Skin of body (tissue), 2 donors: ENCODE results near the gene CD93. TPM values are rescaled to one million over a fixed set of nuclear protein-coding genes. Genes with fewer than 3 reads are reported as not detected.

Experiments used
- DNase-seq: peaks from one replicate; lab custom pipeline; 2025; lab: John Stamatoyannopoulos, UW
- total RNA-seq: library from RNA; depleted of rRNA; stranded (reverse); fragments of >200 nt; gene quantifications from one replicate; pipeline ENCODE4 v1.2.3, GENCODE V29; 2014

CD93 gene
- total RNA-seq, 1 donor from 2014 or later: 53.8 TPM

- no peak for DNase-seq
Measured at GRCh38 chr20:23100720-23101107, 14.6 kb upstream of the CD93 start.

GRCh38 chr20:23099791-23100719 is 13.9 kb upstream of the CD93 start:
- DNase-seq: peak; percentile 35

DNA sequence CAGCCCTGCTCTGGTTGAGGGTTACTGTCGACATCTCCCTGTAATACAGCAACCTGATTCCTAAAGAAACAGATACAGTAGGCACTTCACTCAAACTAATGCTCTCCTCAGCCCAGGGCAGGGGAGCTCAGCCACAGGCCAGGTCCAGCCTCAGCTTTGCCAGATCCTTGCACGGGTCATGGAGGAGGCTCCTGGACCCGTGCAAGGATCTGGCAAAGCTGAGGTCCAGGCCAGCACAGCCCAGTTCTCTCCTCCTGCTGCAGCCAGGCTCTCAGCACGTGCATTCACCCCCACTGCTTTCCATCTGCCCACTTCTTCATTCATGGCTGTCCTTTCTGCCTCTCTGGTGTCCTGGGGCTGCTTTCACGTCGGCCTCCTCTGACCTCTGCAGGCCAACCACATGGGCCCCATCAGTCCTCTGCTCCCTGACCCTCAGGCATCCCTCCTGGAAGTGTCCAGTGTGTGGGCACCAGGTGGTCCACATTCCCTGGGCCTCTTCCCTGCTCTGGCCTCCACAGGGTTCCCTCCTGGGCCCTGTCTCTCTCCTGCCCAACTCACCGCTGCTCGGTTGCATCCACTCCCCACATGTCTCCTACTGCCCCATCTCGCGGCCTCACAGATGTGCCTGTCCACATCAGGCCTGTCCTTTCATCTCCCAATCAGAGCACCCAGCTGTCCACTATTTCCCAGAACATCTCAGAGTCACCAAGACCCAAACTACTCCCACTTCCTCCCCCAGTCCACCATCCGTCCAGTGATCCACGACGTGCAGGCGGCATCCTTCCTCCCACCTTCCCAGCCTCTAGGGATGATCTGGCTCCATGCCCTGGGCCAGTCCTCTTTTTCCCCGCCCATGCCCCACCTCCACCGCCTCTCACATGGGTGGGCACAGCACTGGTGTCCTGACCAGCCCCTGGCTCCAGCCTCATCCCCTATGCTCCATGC is 11.8 kb upstream of the CD93 start:
- DNase-seq: no peak

DNA sequence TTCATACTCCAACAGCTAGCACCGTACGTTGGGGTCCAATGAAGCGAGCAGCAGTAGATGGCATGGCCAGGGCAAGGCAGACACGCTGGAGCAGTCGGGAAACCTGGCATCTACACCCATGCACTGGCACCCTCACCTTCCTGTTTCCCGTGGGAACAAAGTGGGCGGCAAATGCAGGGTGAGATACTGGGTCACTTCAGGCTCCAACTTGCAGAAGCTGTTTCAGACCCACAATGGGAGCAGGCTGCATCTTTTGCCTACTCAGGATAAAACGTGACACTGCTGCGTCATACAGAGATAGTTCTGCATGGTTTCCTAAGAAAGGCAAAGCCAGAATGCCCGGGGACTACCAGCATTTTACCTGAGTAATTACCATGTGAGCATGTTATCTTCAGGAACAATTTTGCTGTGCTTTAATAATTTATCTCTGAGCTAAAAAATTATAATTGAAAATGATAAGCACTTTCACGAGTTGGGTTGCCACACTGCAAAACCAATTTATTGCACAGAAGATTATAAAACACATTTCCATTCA is 10.9 kb upstream of the CD93 start:
- DNase-seq: no peak

DNA sequence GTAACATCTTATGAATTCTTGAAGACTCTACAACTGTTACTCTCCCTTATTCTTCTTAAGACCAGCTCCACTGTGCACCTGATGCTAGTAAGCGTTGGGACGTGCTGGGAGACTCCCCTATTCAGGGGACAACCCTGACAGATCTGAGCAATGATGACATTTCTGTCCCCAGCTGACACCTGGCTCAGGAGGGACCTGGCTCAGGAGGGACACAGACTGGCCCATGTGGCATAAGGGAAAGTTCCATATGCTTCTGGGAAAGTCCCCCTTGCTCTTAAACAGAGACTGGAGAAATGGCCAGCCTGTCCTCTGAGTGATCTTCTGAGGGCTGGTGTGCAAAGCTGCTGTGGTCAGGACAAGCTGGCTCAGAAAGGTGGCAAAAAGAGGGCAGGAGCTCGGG is 10.0 kb upstream of the CD93 start:
- no peak for DNase-seq

- no peak for DNase-seq
Measured at GRCh38 chr20:23095499-23095898, 9.4 kb upstream of the CD93 start.

GRCh38 chr20:23094927-23095326 is 8.8 kb upstream of the CD93 start:
- no peak for DNase-seq

DNA sequence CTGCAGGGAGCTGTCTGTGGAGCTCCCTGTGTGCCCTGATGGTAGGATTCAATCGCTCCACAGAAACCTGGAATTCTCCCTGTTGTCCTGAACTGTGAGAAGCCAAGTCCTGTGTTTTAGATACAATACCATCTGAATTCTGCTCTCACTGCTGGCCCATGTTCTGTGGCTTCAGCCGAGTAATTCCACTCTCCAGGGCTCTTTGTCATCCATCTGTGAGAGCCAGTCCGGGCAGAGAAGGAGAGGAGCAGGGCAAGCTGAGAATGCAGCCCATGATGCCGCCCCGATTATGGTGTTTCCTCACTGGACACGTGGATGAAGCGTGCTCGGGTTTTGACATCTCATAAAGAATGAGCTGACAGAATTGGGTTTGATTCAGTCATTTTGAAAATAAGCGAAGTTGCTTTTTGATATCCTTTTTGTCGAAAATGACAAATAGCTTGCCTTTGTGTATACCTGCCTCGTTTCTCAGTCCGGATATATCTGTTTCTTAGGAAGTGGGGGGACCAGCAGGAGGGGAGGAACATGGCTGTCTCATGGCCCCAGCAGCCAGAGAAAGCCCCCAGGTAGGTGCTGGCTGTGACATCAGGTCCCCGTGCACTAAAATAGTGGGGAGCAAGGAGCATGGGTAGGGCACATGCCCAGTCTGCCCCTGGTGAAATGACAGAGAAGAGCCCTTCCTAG is 8.2 kb upstream of the CD93 start:
- no peak for DNase-seq

GRCh38 chr20:23093613-23094012 is 7.5 kb upstream of the CD93 start:
- DNase-seq: no peak

- DNase-seq: no peak
Measured at GRCh38 chr20:23092861-23093495, 6.9 kb upstream of the CD93 start.

DNA sequence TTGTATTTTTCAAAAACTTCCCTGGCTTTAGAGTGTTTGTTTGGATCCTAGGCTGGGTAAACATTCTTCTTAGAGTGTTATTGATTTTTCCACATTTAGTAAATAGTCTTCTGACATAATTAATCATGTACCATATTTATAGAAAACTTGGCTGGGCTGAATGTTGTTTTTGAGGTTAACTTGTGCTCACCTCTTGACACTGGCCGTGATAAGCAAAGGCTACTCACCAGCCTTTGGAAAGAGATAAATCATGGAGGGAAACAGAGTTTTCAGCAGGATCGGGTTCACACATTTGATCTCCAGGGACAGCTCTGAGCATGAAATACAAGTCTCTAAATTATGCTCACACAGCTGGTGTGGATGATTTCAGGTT is 6.2 kb upstream of the CD93 start:
- DNase-seq: no peak

- no peak for DNase-seq
Measured at GRCh38 chr20:23091721-23092383, 5.7 kb upstream of the CD93 start.

GRCh38 chr20:23090878-23091277 is 4.8 kb upstream of the CD93 start:
- DNase-seq: no peak

DNA sequence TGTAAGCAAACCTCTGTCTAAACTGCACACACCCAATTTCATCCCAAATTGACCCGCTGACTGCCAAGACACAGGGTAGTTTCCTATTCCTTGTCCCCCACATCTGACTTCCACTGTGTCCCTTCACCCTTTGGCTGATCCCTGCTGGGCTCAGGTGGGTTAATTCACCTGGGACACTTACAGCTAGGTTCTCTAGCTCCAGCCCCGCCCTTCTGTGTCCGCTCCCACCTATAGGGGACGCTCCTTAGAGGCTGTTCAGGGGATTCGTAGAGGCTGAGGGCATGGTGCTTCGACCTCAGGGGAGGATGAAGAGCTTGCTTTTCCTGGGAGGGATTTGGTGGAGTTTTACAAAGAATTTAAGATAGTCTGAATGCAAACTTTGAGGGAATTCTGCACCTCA is 4.0 kb upstream of the CD93 start:
- no peak for DNase-seq

DNA sequence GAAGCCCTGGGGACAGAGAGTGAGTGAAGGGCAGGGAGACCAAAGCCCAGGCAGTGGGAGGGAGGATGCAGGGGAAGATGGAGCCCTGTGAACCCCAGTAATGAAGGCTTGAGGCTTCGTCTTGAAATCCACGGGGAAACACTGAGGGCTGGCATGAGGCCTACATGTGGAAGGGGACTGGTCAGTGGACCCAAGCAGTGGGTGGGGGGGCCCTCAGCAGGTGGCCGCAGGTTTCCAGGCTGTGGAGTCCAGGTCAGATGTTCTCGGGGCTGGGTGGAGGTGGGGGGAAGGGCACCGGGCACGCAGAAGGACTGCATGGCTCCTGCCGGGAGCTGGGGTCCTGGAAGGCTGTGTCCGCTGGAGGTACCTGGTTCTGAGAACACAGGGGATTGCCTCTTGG is 2.7 kb upstream of the CD93 start:
- DNase-seq: no peak

DNA sequence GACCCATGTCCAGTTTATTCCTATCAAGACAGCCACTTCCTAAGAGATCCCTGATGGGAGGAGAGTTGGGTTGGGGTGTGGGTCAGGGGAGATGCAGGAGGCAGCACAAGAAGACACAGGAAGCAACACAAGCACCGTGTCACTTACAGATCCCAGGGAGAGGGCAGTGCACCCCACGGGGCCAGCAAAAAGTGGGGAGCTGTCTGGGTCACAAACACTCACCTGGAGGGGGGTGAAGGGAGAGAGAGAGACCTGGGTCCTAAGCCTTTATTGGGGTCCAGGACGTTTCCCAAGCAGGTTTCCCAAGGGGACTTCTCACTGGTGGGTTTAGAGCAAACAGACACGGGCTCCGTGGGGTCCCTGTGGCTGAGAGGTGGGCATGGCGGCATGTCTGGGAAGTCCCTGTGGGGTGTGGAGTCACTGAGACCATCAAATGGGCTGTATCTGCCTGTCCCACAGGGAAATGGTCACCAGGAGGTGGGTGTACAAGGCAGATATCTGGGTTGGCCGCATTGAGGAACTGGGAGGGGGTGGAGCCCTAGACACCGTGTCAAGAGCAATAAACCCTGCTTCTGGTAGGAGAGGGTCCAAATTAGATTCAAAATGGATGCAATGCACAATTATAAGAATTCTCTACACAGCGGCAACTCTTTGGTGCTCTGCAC is 1.6 kb upstream of the CD93 start:
- DNase-seq: no peak

DNA sequence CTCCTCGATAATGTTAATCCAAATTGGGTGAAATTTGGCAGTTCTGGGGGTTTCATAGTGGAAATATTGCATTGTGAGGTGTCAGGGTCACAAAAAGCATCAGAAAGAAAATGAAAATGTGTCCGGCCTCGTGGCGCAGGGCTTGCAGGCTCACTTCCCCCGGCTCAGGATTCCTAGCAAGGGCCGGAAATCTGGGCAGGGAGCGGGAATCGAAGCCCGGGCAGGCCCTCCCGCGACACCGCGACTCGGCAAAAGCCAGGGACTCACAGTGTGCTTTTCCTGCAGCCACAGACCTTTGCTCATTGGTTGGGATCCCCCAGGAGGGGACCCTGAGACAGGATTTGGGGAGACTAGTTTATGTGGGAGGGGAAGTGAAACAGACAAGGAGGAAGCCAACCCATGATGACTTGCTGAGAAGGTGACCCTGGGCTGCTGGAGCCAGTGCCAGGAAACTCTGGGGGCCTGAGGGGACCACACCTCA is 847 bp upstream of the CD93 start:
- DNase-seq: no peak

DNA sequence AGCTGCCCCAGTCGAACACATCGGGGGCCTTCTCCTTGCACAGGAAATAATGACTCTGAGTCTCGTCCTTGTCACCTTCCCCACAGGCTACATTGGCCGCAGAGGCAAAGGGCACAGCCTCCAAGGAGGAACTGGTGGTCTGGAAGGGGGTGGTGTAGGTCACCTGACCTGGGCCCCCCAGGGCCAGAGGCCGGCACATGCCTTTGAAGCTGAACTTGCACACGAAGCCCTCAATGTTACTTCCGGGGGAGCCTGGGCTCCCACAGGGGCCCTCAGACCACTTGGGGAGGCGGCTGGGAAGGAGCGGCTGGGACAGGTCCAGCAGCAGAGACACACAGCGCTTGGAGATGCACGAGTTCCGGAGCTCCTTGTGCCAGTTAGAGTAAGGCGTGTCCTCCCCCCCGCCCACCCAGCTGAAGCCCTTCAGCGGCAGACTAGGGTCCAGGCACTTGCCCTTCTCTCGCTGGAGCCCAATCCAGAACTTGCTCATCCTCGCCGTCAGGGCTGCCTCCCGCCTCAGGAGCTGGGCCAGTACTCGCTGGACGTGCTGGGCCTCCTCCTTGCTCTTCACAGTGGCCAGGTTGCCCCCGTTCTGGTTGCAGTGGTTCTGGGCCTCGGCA is 578 bp downstream of the CD93 start:
- DNase-seq: no peak

GRCh38 chr20:23084845-23085365 is 1.2 kb downstream of the CD93 start:
- DNase-seq: no peak
